Melanocyte of skin (primary cell): Measurements from ENCODE around the gene RAB31. TPM values are rescaled to one million over a fixed set of nuclear protein-coding genes. Genes with fewer than 3 reads are reported as not detected.

Experiments used
- small RNA-seq, 2 donors: library from RNA; depleted of rRNA; stranded (forward); fragments of <200 nt; gene quantifications; one replicate each; pipeline ENCODE3, GENCODE V24; 2012
- total RNA-seq, 2 donors: library from RNA; depleted of rRNA; stranded (reverse); fragments of >200 nt; gene quantifications; 2 replicates each; pipeline ENCODE4 v1.2.3, GENCODE V29; 2012

RAB31 gene, protein sequence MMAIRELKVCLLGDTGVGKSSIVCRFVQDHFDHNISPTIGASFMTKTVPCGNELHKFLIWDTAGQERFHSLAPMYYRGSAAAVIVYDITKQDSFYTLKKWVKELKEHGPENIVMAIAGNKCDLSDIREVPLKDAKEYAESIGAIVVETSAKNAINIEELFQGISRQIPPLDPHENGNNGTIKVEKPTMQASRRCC
- 10 to 100 TPM; 11.0 to 13.4 TPM for total RNA-seq

GRCh38 chr18:9708057-9708433, at the start of gene RAB31:
RAB31 (plus strand) TSS chr18:9708301; CDS start chr18:9708406, 105 bp downstream.

DNA sequence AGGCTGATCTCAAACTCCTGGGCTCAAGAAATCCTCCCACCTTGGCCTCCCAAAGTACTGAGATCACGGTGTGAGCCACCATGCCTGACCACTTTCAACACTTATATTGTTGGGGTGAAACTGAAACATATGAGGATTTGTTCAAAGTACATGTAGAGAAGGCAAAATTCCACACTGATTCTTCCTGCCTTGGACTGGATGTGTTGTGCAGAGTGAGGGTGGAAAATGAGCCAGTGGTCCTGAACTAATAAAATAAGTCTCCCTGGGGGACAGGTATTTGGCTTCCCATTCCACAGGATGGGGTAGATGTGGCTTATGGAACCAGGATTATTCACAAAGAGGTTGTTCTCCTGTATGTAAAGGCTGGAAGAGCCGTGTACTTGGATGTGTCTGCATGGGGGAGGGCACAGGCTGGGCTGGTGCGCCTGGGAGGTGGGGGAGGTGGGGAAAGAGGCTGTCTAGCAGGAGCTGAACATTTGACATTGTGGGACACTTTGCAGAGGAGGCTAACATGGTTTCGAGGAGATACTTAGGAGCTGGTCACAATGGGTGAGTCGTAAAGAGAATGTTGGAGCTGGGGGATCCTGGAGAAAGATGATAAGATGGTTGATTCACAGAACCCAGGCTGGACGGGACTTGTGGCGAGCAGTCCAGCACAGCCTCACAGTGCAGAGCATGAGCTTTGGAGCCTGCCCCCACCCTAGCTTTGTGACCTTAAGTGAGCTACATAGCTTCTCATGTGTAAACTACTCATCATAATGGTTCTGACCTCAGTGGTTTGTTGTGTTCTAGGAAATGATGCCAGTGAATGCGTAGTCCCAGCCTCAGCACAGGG, 177.3 kb downstream of the RAB31 start, which contains the start of gene TXNDC2:
Gene TXNDC2, plus strand, starts transcription at position 804 of the 835 bp plus-strand sequence. CDS start 708 bp downstream, outside the sequence.

Small RNA genes lying within 50 kb of the gene (small RNA-seq; reads per million reads assigned to genes)
- gene RN7SL862P (0 reads per million in 2 donors), gene RNA5SP449 (0 reads per million in 2 donors)

Other genes with a start within 250 kb of the RAB31 start
- 10 to 100 TPM; 37.5 to 53.9 TPM for gene RALBP1, start 232.8 kb upstream of the RAB31 start, total RNA-seq
- 10 to 100 TPM; 69.5 to 76.6 TPM for gene PPP4R1, start 93.7 kb upstream of the RAB31 start, total RNA-seq
- gene TXNDC2, start 177.7 kb downstream of the RAB31 start, total RNA-seq = not detected
- gene VAPA, start 205.7 kb downstream of the RAB31 start, total RNA-seq = 100 to 1,000 TPM; 204 to 211 TPM